LoVo (cell line): ENCODE data around the gene ATP2B1.
"Not testable (repeated sequence)": the region's sequence is repeated elsewhere in the genome, so short reads cannot be mapped to it uniquely, and the experiment has no call there.

Source experiments
- DNase-seq: peaks from one replicate; pipeline ENCODE4 v3.0.0-alpha.2; 2016; ENCODE audit warnings: low spot score

The ATP2B1 gene

DNA sequence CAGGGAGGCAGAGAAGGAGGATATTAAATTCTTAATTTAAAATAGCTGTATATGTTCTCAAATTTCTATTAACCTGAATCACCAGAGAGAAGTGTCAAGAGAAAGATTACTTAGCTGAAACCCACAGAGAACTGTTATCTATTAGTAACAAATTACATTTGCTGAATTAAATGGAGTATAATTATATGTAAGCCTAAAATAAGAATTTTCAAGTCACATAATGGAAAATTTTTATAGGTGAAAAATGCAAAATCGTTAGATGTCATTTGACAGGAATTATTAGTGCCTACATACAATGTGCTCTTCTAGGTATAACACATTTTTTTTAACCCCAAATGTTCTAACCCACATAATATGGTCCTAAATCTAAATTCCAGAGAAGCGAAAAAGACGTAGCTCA lies 4.1 kb upstream of the ATP2B1 start:
- no peak for DNase-seq

- no peak for DNase-seq
Observed at GRCh38 chr12:89710873-89711750, 2.5 kb upstream of the ATP2B1 start.

- DNase-seq, result peak; percentile 41
Observed at GRCh38 chr12:89709995-89710872, 1.6 kb upstream of the ATP2B1 start.

DNA sequence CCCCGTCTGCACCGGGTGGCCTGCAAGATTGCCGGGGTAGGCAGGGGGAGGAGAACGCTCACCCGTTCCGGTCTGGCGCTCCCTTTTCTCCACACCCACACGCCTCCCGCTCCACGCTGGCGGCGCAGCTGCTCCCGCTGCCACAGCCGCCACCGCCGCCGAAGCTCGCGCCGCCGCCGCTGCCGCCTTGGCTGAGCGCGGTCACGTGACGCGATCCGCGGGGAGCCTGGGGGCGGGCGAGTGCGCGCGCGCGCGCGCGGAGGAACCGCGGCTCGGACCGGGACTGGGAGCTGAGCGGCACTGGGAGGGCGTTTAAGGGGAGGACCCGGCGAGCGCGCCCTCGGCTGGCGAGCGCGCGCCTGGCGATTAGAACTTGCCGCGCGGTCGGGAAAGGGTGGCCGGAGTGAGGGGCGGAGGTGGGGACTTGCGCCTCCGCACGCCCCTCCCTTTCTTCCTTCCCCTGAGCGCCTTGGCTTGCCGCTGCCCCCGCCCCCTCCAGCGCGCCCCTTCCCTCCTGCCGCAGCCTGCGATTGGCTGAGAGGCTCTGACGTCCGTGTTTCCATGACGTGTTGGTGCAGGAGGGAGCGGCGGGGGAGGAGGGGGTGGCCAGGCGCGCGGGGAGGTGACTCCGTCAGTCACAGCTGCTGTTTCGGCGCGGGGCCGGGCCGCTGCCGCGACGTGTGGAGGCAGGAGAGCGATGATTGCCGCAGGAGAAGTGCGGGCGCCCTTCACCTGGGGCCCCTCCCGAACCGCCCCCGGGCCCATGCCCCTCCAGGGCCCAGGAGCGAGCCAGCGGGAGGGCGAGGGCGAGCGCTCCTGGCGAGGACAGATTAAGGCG lies 738 bp upstream of the ATP2B1 start:
- peak; percentile 99 for DNase-seq

DNA sequence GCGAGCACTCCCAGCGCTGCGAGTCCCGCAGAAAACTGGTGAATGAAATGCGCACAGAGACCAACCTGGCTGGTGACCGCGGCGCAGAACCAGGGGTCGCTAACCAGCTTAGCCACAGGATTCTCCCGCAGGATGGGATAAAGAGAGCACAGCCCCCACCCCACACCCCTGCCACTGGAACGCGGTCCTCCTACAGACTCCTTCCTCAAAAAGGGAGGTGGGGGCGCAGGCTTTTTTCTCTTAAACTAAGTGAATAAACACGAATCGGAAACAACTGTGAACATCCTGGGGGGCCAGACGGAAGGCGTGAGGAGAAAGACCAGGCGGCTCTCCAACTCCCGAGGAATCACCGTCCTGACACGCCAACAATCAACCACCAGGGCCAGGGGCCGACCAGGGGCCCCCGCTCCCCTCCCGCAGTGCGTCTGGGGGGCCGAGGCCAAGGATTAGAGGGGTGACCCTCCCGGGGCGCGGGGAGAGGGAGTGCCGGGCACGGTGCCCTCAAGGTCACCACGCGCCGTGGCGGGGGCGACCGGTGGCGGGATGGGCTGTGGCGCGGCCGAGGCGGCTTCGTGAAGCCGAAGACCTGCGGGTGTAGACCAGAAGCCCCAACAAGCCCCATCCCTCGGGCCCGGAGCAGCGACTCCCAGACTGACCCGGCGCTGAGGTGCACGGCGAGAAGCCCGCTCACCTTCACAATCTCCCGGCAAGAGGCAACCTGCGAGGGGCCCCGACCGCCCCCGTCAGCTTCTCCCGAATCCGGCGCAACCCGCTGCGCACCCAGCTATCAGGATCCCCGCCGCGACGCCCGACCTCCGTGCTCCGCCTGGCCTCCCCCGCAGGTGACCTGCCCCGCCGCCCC lies 704 bp downstream of the ATP2B1 start:
- DNase-seq, result no peak

GRCh38 chr12:89706986-89707702 lies 1.5 kb downstream of the ATP2B1 start:
- DNase-seq, result peak; percentile 41

- DNase-seq, result no peak
Observed at GRCh38 chr12:89706551-89706950, 2.1 kb downstream of the ATP2B1 start.

- DNase-seq, result no peak
Observed at GRCh38 chr12:89704457-89704856, 4.2 kb downstream of the ATP2B1 start.

- no peak for DNase-seq
Observed at GRCh38 chr12:89703768-89704167, 4.9 kb downstream of the ATP2B1 start.

DNA sequence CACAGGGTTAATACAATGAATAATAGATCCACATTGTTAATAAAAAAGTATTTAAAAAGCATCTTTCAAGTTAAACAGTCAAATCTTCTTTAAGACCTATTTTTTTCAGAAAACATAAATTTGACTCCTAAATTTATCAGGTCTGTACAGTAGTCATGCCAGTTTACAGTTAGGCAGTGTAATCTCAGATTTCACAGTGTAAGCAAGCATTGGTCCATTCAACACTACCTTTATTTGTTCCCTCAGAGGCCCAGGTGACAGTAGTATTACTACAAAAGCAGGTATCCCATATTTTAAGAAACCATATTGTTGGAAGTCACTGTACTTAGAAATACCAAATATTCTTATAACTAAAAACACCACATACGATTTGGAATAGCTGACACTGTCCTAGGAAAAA lies 6.1 kb downstream of the ATP2B1 start:
- DNase-seq, result no peak

GRCh38 chr12:89701606-89702206 lies 6.9 kb downstream of the ATP2B1 start:
- no peak for DNase-seq

DNA sequence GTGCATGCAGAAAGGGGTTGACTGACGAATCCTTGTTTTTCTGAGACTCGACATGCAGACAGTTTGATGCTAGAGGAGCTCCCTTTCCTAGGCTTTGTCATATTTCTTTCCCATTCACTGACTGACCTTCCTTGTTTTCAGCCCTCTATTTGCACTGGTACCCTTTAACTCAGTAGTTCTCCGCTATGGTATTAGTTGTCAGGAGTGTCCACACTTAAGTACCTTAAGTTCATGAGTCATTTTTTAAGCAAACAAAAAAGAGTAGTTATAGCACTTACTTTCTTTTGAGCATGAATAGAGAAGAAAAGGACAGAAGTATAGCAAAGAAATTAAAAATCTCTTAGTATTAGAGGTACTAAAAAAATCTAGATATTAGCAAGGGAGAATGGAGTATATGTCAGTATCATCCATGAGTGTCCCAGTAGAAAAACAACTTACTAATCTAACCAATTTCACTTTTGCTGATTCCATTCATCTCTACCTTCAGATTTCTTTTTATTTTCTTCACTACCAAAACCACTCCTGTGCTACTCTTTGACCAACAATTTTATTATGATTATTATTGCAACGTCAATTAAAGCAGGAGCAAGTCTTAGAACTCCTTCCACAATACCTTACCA lies 8.3 kb downstream of the ATP2B1 start:
- peak; percentile 54 for DNase-seq

- DNase-seq, result no peak
Observed at GRCh38 chr12:89698607-89699006, 10.0 kb downstream of the ATP2B1 start.

DNA sequence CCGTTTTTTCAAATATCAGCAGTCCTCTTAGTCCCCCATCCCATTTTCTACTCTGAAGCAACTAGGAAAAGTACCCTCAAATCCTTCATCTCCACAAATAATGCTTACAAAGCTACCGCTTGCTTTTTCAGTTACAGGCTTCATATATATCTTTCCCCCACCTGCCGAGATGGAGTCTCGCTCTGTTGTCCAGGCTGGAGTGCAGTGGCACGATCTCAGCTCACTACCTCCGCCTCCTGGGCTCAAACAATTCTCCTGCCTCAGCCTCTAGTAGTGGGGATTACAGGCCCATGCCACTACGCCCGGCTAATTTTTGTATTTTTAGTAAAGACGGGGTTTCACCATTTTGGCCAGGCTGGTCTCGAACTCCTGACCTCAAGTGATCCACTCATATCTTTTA lies 10.9 kb downstream of the ATP2B1 start:
- DNase-seq, result not testable (repeated sequence)

GRCh38 chr12:89697296-89697695 lies 11.3 kb downstream of the ATP2B1 start:
- DNase-seq, result no peak

DNA sequence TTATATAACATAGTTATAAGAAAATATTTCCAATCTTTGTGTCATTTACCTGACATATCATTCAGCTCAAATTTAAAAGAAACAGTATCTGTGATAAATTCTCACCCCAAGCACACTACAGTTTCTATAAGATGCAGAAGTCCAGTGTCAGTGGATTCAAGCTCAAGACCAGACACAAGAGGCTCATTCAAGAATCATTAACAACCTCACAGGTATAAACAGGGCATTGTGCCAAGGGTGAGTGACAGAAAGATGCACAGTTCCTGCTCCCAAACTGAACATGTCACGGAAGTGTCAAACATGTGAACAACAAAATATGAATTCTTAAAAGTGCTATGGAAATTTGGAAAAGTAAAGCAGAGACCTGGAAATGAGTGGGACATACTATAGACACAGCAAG lies 12.8 kb downstream of the ATP2B1 start:
- peak; percentile 26 for DNase-seq

DNA sequence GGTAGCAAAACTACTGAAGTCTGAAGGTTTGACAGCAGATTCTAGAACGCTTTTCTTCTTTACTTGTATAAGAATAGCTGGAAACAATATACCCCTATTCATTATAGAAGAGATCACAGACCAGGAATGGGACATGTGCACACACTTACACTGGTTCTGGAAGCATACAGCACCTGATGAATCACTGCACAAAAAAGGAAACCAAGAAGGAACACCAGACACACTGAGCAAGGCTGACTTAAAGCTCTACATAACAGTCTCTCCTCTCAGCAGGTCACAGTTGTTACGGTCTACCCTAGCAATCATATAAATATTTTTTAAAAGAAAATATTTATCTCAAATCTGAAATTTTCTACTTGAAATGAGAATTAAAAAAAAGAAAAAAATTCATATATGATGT lies 13.5 kb downstream of the ATP2B1 start:
- DNase-seq, result no peak

GRCh38 chr12:89694542-89694941 lies 14.1 kb downstream of the ATP2B1 start:
- DNase-seq, result no peak

GRCh38 chr12:89693639-89694202 lies 14.9 kb downstream of the ATP2B1 start:
- DNase-seq, result no peak
